Measurements from ENCODE around the gene APOA4.
"Not testable (repeated sequence)": the region's sequence is repeated elsewhere in the genome, so short reads cannot be mapped to it uniquely, and the experiment has no call there.

GRCh38 chr11:116834535-116835041, 11.5 kb upstream of the APOA4 start:
- not testable (repeated sequence) for TF ChIP-seq TAF1 (IDR thresholded peaks at IDR 0.05; ENCODE audit: low read depth); REST (IDR thresholded peaks at IDR 0.05; ENCODE audit: borderline replicate concordance); CTCF (IDR thresholded peaks at IDR 0.05; ENCODE audit: poor library complexity, severe bottlenecking); EZH2 (IDR thresholded peaks at IDR 0.05; ENCODE audit: borderline replicate concordance, insufficient read depth, low read length, poor library complexity, severe bottlenecking); RAD21 (conservative IDR thresholded peaks at IDR 0.05); SMC3 (conservative IDR thresholded peaks at IDR 0.05; ENCODE audit: poor library complexity); POLR2AphosphoS5 (IDR thresholded peaks at IDR 0.05); EP300 (conservative IDR thresholded peaks at IDR 0.05; ENCODE audit: poor library complexity, severe bottlenecking); MXI1 (conservative IDR thresholded peaks at IDR 0.05; ENCODE audit: poor library complexity, severe bottlenecking)
